ENCODE measurements around the gene SEC22A. TPM values are rescaled to one million over a fixed set of nuclear protein-coding genes. Genes with fewer than 3 reads are reported as not detected.

SEC22A gene
- total and polyA plus RNA-seq, 4 donors, result 10.2 to 17.3 (median 13.6) TPM

DNA sequence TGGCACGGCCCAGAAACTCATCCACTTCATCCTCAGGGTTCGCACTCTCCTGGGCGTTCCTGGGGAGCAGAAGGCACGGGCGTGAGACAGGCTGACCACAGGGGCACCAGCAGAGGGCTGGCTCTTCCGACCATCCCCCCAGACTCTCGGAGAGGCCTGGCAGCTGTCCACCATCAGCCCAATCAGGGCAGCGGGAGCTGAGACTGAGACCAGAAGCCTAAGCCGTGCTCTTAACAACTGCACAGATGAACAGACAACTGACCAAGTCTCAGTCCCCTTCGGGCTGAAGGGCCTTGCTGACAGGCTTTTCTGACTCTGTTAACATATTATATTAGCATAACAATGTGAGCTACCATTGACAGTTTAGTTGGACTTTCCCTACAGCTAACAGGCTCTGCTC, 118.0 kb downstream of the SEC22A start:
- Histone ChIP-seq H3K27ac (ENCODE audit: low read depth in 1 of 2, low read length in 2 of 2) (no peak overlapping the region), H3K4me3 (ENCODE audit: low read length in 2 of 2) (no peak overlapping the region), H3K36me3 (ENCODE audit: control insufficient read depth in 1 of 2, insufficient read depth in 2 of 2, low read length in 1 of 2) (peaks cover 3 to 4% of the 10 kb centered on the region in 2 donors), H3K4me1 (ENCODE audit: control insufficient read depth in 1 of 2, insufficient read depth in 2 of 2, low read length in 2 of 2) (no peaks in the 10 kb centered on the region), H3K27me3 (ENCODE audit: control insufficient read depth in 1 of 2, insufficient read depth in 2 of 2, low read length in 1 of 2) (no peaks in the 10 kb centered on the region), H3K9me3 (ENCODE audit: control insufficient read depth, low read length) (no peaks in the 10 kb centered on the region)
- peak in 1 of 2 donors; percentile 58 for DNase-seq
- intact Hi-C loops (cut with DNase I), result no loop called here
- WGBS, 2 donors, result 59 to 60% methylated on average over 10 of the region's 10 CpGs
- no peak for ATAC-seq (ENCODE audit: low FRiP score)

DNA sequence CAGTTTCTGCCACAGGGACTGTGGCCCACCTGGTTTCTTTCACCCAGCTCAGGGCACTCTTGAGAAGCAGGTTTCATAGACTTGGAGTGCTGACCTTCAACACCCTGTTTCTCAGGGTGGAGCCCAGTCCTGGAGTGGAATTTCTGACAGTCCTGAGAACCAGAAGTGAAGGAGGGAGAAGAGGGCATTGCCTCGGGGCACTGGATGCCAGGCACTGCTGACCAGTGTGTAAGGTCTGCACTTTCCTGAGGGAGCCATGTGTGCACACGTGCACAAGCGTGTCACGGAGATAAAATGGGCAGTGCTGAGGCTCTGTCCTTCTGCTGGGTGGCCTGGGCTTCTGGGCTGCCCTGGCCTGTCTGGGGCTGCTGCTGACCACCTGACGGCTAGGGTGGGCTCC, 118.5 kb downstream of the SEC22A start:
- Histone ChIP-seq H3K27me3 (ENCODE audit: control insufficient read depth in 1 of 2, insufficient read depth in 2 of 2, low read length in 1 of 2) (no peaks in the 10 kb centered on the region), H3K4me3 (ENCODE audit: low read length in 2 of 2) (no peak overlapping the region), H3K4me1 (ENCODE audit: control insufficient read depth in 1 of 2, insufficient read depth in 2 of 2, low read length in 2 of 2) (no peaks in the 10 kb centered on the region), H3K36me3 (ENCODE audit: control insufficient read depth in 1 of 2, insufficient read depth in 2 of 2, low read length in 1 of 2) (peaks cover 3 to 4% of the 10 kb centered on the region in 2 donors), H3K9me3 (ENCODE audit: control insufficient read depth, low read length) (no peaks in the 10 kb centered on the region), H3K27ac (ENCODE audit: low read depth in 1 of 2, low read length in 2 of 2) (no peak overlapping the region)
- intact Hi-C loops (cut with DNase I), result no loop called here
- 77% methylated on average over 5 of the region's 5 CpGs for WGBS, 2 donors
- no peak for ATAC-seq (ENCODE audit: low FRiP score)
- peak in 1 of 2 donors; percentile 38 for DNase-seq

- no peaks in the 10 kb centered on the region for H3K9me3 ChIP-seq (ENCODE audit: control insufficient read depth, low read length)
- WGBS, 2 donors, result 81 to 83% methylated on average over 8 of the region's 8 CpGs
- peaks cover 3 to 4% of the 10 kb centered on the region in 2 donors for H3K36me3 ChIP-seq (ENCODE audit: control insufficient read depth in 1 of 2, insufficient read depth in 2 of 2, low read length in 1 of 2)
- no peak for ATAC-seq (ENCODE audit: low FRiP score)
- H3K4me3 ChIP-seq (ENCODE audit: low read length in 2 of 2), result no peak overlapping the region
- DNase-seq, result peak in 1 of 2 donors; percentile 68
- intact Hi-C loops (cut with DNase I), result no loop called here
- H3K4me1 ChIP-seq (ENCODE audit: control insufficient read depth in 1 of 2, insufficient read depth in 2 of 2, low read length in 2 of 2), result no peaks in the 10 kb centered on the region
- H3K27ac ChIP-seq (ENCODE audit: low read depth in 1 of 2, low read length in 2 of 2), result no peak overlapping the region
- H3K27me3 ChIP-seq (ENCODE audit: control insufficient read depth in 1 of 2, insufficient read depth in 2 of 2, low read length in 1 of 2), result no peaks in the 10 kb centered on the region
Measured at GRCh38 chr3:123321806-123322205, 120.1 kb downstream of the SEC22A start.

- DNase-seq (peak in 1 of 2 donors; percentile 47), ATAC-seq (ENCODE audit: low FRiP score) (no peak)
- no peak overlapping the region for H3K27ac ChIP-seq (ENCODE audit: low read depth in 1 of 2, low read length in 2 of 2)
- WGBS, 2 donors, result 54 to 63% methylated on average over 11 of the region's 11 CpGs
- no peaks in the 10 kb centered on the region for H3K4me1 ChIP-seq (ENCODE audit: control insufficient read depth in 1 of 2, insufficient read depth in 2 of 2, low read length in 2 of 2)
- no peaks in the 10 kb centered on the region for H3K27me3 ChIP-seq (ENCODE audit: control insufficient read depth in 1 of 2, insufficient read depth in 2 of 2, low read length in 1 of 2)
- intact Hi-C loops (cut with DNase I), result no loop called here
- H3K9me3 ChIP-seq (ENCODE audit: control insufficient read depth, low read length), result no peaks in the 10 kb centered on the region
- peaks cover 3 to 4% of the 10 kb centered on the region in 2 donors for H3K36me3 ChIP-seq (ENCODE audit: control insufficient read depth in 1 of 2, insufficient read depth in 2 of 2, low read length in 1 of 2)
- no peak overlapping the region for H3K4me3 ChIP-seq (ENCODE audit: low read length in 2 of 2)
Measured at GRCh38 chr3:123322866-123323265, 121.1 kb downstream of the SEC22A start.

Small RNAs within 50 kb of the gene (microRNA-seq; reads per million reads assigned to microRNA genes)
- 0 to 0.60 reads per million in 2 donors for gene MIR7110

Other genes starting within 250 kb of the SEC22A start
- 1 to 10 TPM in 1 of 2 donors, under 1 TPM in 1; 0.81 to 4.9 TPM for gene SEMA5B, start 174.2 kb upstream of the SEC22A start, total RNA-seq
- gene SEMA5B, start 174.2 kb upstream of the SEC22A start, polyA plus RNA-seq, result 1 to 10 TPM in 1 of 2 donors, under 1 TPM in 1; under 0.01 to 1.0 TPM
- 10 to 100 TPM; 38.4 to 50.4 TPM for gene PDIA5, start 134.9 kb upstream of the SEC22A start, total RNA-seq
- gene PDIA5, start 134.9 kb upstream of the SEC22A start, polyA plus RNA-seq, result 10 to 100 TPM in 1 of 2 donors, 1 to 10 TPM in 1; 8.6 to 22.3 TPM
- 10 to 100 TPM; 65.5 to 72.7 TPM for gene ADCY5, start 247.1 kb downstream of the SEC22A start, total RNA-seq
- gene ADCY5, start 247.1 kb downstream of the SEC22A start, polyA plus RNA-seq, result 10 to 100 TPM in 1 of 2 donors, 1 to 10 TPM in 1; 6.6 to 16.3 TPM